BLaER1 treated with 17β-estradiol and CSF1 and Interleukin-3, amounts not matched to agents 10 nM and 100 nM (cell line): ENCODE measurements around the gene MYL5.
"Not testable (repeated sequence)": the region's sequence is repeated elsewhere in the genome, so short reads cannot be mapped to it uniquely, and the experiment has no call there.

ENCODE experiments used
- H3K27ac ChIP-seq, 11 experiments: shearing (Covaris generic); formaldehyde crosslinking; 2 replicates each; pipeline ENCODE4 v1.8.1; 2022
- H3K27me3 ChIP-seq, 11 experiments: shearing (Covaris generic); formaldehyde crosslinking; 2 replicates each; pipeline ENCODE4 v1.8.1; 2022
- H3K36me3 ChIP-seq, 11 experiments: shearing (Covaris generic); formaldehyde crosslinking; 2 replicates each; pipeline ENCODE4 v1.8.1; 2022
- H3K4me1 ChIP-seq, 10 experiments: shearing (Covaris generic); formaldehyde crosslinking; 2 replicates each; pipeline ENCODE4 v1.8.1; 2022
- H3K4me2 ChIP-seq, 11 experiments: shearing (Covaris generic); formaldehyde crosslinking; 2 replicates each; pipeline ENCODE4 v1.8.1; 2022
- H3K4me3 ChIP-seq, 10 experiments: shearing (Covaris generic); formaldehyde crosslinking; 2 replicates each; pipeline ENCODE4 v1.8.1; 2022
- H3K9ac ChIP-seq, 11 experiments: shearing (Covaris generic); formaldehyde crosslinking; 2 replicates each; pipeline ENCODE4 v1.8.1; 2022
- H3K9me3 ChIP-seq, 11 experiments: shearing (Covaris generic); formaldehyde crosslinking; replicated peaks in 1 of 11; 2 replicates each; pipeline ENCODE4 v1.8.1; 2022
- H4K20me1 ChIP-seq, 11 experiments: shearing (Covaris generic); formaldehyde crosslinking; 2 replicates each; pipeline ENCODE4 v1.8.1; 2022
- Cebpa-rat ChIP-seq, 11 experiments: shearing (Covaris generic); IDR thresholded peaks; 2 replicates each; pipeline ENCODE4 v1.8.1; 2022

The MYL5 gene

GRCh38 chr4:726838-727237 is 52.5 kb downstream of the MYL5 start:
- H3K4me1 ChIP-seq = peaks cover 17 to 42% (median 19%) of the 10 kb centered on the region in 10 experiments
- H3K27ac ChIP-seq = peak overlapping the region in 9 of 11 experiments; percentile 37 to 71 (median 63); a peak in 16 of 22 replicates
- no peak overlapping the region for H3K4me3 ChIP-seq
- peak overlapping the region in 10 of 11 experiments; percentile 19 to 74 (median 47); a peak in 15 of 22 replicates for H3K4me2 ChIP-seq
- H3K9ac ChIP-seq = peak overlapping the region in 10 of 11 experiments; percentile 38 to 66 (median 57); a peak in 15 of 22 replicates
- H3K27me3 ChIP-seq = no peaks in the 10 kb centered on the region
- peaks cover 63 to 95% (median 82%) of the 10 kb centered on the region in 11 experiments for H3K36me3 ChIP-seq
- H4K20me1 ChIP-seq = peaks cover 70 to 96% (median 94%) of the 10 kb centered on the region in 11 experiments
- TF ChIP-seq Cebpa-rat (IDR thresholded peaks at IDR 0.05) = no peak
- peaks cover 0 to 11% (median 0%) of the 10 kb centered on the region in 11 experiments; a peak in 9 of 22 replicates for H3K9me3 ChIP-seq

GRCh38 chr4:727576-727975 is 53.2 kb downstream of the MYL5 start:
- Histone ChIP-seq H3K9me3 (peaks cover 0 to 11% (median 0%) of the 10 kb centered on the region in 11 experiments; a peak in 9 of 22 replicates), H3K4me1 (peaks cover 16 to 38% (median 19%) of the 10 kb centered on the region in 10 experiments), H3K27me3 (no peaks in the 10 kb centered on the region), H3K4me2 (no peak overlapping the region), H3K9ac (no peak overlapping the region), H3K36me3 (peaks cover 59 to 91% (median 78%) of the 10 kb centered on the region in 11 experiments), H3K4me3 (no peak overlapping the region), H4K20me1 (peaks cover 63 to 92% (median 90%) of the 10 kb centered on the region in 11 experiments), H3K27ac (no peak overlapping the region; a peak in 1 of 22 replicates)
- TF ChIP-seq Cebpa-rat (IDR thresholded peaks at IDR 0.05) = no peak

- Histone ChIP-seq H4K20me1 (peaks cover 48 to 91% (median 89%) of the 10 kb centered on the region in 11 experiments), H3K9me3 (peaks cover 0 to 11% (median 0%) of the 10 kb centered on the region in 11 experiments; a peak in 9 of 22 replicates), H3K36me3 (peaks cover 63 to 91% (median 79%) of the 10 kb centered on the region in 11 experiments), H3K9ac (0 out of 22 replicates have a peak overlapping the region, but pooled peaks of 1 of the 11 experiments have one; percentile 22), H3K27ac (no peak overlapping the region), H3K4me2 (no peak overlapping the region), H3K27me3 (no peaks in the 10 kb centered on the region), H3K4me1 (peaks cover 16 to 29% (median 19%) of the 10 kb centered on the region in 10 experiments), H3K4me3 (no peak overlapping the region)
- TF ChIP-seq Cebpa-rat (IDR thresholded peaks at IDR 0.05) = no peak
These were observed 55.3 kb downstream of the MYL5 start for GRCh38 chr4:729336-730315.

GRCh38 chr4:730511-730910 is 56.2 kb downstream of the MYL5 start:
- no peak for TF ChIP-seq Cebpa-rat (IDR thresholded peaks at IDR 0.05)
- Histone ChIP-seq H3K9ac (no peak overlapping the region), H3K4me3 (no peak overlapping the region), H3K4me2 (no peak overlapping the region), H3K4me1 (peaks cover 10 to 22% (median 16%) of the 10 kb centered on the region in 10 experiments; a peak in 19 of 20 replicates), H3K27ac (no peak overlapping the region), H3K27me3 (no peaks in the 10 kb centered on the region), H4K20me1 (peaks cover 39 to 91% (median 87%) of the 10 kb centered on the region in 11 experiments), H3K36me3 (peaks cover 64 to 91% (median 80%) of the 10 kb centered on the region in 11 experiments), H3K9me3 (peaks cover 0 to 11% (median 0%) of the 10 kb centered on the region in 11 experiments; a peak in 9 of 22 replicates)

- H3K4me2 ChIP-seq, H3K9ac ChIP-seq, H3K27ac ChIP-seq, H3K27me3 ChIP-seq, H3K4me3 ChIP-seq: not testable (repeated sequence)
- H3K36me3 ChIP-seq = peaks cover 72 to 91% (median 86%) of the 10 kb centered on the region in 11 experiments
- peaks cover 3 to 14% (median 9%) of the 10 kb centered on the region in 10 experiments; a peak in 19 of 20 replicates for H3K4me1 ChIP-seq
- H3K9me3 ChIP-seq = peaks cover 0 to 11% (median 0%) of the 10 kb centered on the region in 11 experiments; a peak in 9 of 22 replicates
- H4K20me1 ChIP-seq = peaks cover 32 to 91% (median 83%) of the 10 kb centered on the region in 11 experiments
These were observed 56.9 kb downstream of the MYL5 start for GRCh38 chr4:730946-731904.
